KG1 (cell line): ENCODE measurements around the gene DSCAM.
"Not testable (repeated sequence)": the region's sequence is repeated elsewhere in the genome, so short reads cannot be mapped to it uniquely, and the experiment has no call there.

ENCODE experiments used
- DNase-seq: peaks from one replicate; lab custom pipeline; 2025; lab: John Stamatoyannopoulos, UW

Gene DSCAM

DNA sequence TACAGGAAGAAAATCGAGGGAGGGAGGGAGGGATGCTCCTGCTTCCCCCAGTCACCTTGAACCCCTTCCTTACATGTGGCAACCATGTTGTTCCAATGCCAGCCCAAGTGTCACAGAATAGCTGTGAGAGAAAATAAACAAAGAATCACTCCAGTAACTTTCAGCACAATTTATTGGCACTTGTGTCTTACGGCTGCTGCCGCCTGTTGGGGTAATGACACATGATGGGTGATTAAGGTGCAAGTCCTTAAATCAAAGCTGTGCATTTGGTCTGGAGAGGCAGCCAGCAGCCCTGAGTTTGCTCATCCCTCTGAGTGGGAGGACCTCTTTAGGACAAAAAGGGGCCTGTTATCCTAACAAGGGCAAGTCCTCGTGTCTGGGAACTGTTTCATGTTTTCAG lies 602.0 kb downstream of the DSCAM start:
- no peak for DNase-seq

DNA sequence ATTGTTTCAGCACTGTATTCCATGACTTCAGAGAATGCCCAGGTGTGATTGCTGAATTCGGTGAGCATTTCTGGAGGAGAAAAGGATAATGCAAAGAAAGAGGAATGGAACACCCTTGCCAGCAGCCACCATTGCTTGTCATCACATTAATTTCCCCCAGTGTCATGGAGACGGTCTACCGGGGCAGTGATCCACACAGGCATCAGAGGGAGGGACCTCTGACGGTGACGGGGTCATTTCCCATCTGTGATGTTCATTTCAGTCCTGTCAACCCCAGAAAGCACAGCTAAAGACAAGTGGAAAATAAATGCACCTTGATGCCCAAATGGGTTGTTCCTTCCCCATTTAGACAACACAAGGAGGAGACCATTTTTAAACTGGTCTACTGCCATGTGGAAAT lies 603.3 kb downstream of the DSCAM start:
- no peak for DNase-seq

- DNase-seq: no peak
Observed at GRCh38 chr21:40242586-40243265, 604.2 kb downstream of the DSCAM start.

GRCh38 chr21:40235528-40235927 lies 611.4 kb downstream of the DSCAM start:
- no peak for DNase-seq

- DNase-seq: no peak
Observed at GRCh38 chr21:40231979-40232378, 615.0 kb downstream of the DSCAM start.

DNA sequence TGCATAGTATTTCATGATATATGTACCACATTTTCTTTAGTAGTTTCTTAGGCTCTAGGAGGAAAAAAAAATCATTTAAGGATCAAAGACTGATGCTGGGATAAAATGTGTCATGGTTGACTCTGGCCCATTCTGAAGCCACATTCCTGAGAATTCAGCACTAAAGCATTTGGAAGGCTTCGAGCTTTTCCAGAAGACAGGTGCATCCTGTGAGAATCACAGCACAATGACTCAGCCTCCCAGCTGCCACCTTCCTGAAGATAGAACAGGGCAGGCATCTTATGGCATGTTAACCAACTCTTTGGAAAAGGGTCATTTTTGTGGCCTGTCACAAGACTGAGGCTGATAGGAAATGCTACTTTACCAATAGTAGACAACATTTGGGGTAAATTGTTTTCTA lies 619.9 kb downstream of the DSCAM start:
- DNase-seq: no peak

GRCh38 chr21:40215941-40216340 lies 631.0 kb downstream of the DSCAM start:
- DNase-seq: no peak

DNA sequence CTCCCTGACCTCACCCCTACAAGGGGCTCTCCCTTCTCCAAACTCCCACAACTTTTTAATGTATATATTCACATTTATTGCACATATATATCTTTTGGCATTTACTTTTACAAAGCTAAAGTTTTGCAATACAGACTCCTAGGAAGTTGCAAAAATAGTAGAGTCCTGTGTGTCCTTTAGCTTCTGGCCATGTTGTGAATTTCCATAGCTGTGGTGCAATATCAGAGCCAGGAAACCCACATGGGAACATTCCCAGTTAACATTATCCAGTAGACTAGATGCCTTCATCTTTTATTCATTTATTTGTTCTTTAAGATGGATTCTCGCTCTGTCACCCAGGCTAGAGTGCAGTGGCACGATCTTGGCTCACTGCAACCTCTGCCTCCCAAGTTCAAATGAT lies 636.7 kb downstream of the DSCAM start:
- DNase-seq: no peak

DNA sequence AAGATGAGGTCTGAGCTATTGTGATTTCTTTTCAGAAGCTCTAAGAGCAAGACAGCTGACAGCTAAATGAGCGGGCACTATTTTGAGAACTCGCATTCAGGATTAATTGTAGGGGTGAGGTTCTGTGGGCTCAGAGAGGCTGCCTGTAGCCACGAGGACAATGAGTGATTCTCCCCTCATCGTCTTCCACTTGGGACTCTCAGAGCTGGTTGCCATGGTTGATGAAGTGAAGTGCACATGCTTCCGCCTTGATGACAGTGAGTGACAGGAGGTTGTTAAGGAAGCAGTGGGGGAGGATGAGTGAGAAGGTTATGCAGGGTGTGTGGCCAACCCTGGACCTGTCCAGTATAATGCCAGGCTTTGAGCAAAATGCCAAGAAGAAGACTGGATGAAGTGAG lies 638.0 kb downstream of the DSCAM start:
- no peak for DNase-seq

DNA sequence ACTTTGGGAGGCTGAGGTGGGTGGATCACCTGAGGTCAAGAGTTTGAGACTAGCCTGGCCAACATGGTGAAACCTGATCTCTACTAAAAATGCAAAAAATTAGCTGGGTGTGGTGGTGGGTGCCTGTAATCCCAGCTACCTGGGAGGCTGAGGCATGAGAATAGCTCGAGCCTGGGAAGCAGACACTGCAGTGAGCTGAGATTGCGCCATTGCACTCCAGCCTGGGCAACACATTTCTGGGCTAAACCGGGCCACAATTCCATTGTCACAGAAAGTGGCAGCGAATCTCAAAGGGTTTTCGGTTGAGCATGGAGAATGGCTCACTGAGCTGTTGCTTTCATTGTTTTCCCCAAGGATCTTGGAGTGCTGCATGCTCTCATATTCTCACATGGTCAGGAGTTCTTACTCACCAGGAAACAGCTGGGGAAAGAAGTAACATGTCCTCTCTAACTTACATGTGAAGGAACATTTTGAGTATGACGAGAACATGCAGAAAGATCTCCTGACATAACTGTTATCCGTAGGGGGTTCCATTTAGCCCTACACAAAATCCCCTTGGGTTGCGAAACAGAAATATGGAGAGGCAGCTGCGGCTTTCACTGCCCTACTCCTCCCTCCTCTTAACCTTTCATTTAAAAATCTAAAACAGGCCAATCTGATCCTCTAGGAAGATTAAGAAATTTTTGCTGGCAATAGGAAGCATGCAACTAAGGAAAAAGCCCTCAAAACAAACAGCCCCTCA lies 638.6 kb downstream of the DSCAM start:
- no peak for DNase-seq

DNA sequence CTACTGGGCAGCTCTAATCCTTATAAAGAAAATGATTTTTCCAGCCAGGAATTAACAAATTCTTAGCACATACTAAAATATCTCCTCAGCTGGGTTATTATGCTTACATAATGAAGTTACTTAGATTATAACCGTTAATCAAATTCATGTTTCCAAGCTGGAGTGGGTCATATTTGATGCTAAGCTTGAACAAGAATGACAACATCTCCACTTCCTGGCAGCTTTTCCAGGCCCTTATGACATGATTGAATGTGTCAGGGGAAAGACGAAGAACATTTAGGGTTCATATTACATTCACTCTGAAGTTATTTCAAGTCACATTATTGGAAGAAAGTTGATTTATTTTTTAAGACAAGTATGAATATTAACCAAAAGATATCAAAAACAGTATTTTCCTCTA lies 646.0 kb downstream of the DSCAM start:
- no peak for DNase-seq

DNA sequence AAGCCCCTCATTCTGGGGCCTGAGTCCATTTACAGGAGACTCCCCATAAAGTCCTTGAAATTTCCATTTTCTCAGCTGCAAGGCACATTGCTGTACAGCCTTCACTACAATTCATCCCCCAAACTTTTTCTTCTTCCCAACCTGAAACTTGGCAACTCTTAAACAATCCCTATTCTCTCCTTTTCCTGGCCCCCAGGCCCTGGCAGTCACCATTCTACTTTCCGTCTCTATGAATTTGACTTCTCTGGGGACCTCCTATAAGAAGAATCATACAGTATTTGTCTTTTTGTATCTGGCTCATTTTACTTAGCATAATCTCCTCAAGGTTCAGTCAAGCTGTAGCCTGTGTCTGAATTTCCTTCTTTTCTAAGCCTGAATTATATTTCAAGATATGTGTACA lies 646.8 kb downstream of the DSCAM start:
- DNase-seq: no peak

DNA sequence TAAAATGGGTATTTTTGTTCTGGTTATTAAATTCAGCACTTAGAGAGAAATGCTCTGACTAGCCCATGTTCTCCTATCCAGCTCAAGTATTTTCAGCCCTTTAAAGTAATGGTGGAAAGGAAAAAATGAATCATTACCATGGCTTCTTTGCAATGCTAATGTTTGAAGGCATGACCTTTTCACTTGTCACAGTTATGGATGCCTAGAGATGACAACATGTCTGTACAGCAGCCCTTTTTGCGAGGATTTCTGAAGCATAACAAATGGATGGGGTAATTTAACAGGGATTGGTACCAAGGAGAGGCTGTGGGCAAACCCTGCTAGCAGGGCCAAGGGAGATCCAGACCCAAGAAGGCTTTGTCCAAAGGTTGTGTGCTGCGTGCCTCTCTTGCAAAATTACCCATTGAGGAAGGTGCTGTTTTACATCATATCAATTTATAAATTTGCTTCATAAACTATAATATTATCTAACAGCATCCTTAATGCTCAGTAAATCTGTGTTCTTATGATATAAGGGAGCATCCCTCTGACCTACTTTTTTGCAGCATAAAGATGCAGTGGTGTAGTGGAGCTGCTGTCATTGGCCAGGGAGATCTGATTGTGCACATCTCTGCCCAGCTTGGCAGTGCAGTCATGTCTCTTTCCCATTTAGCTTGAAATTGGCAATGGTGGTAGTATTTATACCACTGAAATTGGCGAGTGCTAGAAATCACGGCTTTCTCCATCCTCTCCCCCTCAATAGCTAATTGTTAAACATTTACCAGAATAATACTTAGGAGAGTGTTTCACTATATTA lies 652.6 kb downstream of the DSCAM start:
- no peak for DNase-seq

- no peak for DNase-seq
Observed at GRCh38 chr21:40191616-40192015, 655.3 kb downstream of the DSCAM start.

- DNase-seq: no peak
Observed at GRCh38 chr21:40191196-40191595, 655.8 kb downstream of the DSCAM start.

GRCh38 chr21:40187946-40188654 lies 658.9 kb downstream of the DSCAM start:
- no peak for DNase-seq

GRCh38 chr21:40187244-40187643 lies 659.7 kb downstream of the DSCAM start:
- no peak for DNase-seq

DNA sequence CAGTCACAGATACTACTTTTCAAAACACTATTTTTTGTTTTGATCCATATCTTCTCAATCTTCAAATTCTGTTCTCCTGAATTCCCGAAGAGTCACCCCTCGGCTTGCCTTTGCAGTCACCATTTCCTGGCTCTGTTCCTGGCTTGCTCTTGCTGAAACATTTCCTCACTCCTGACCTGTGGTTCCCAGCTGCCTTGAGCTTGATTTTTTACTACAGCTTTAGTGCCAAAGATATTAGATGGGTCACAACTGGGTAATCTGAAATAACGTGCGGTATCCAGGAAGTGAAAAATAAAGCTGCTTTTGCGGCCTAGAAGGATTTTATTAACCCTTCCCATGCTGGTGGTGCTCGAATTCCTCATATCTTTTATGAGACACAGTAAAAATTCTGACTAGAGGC lies 660.9 kb downstream of the DSCAM start:
- no peak for DNase-seq

DNA sequence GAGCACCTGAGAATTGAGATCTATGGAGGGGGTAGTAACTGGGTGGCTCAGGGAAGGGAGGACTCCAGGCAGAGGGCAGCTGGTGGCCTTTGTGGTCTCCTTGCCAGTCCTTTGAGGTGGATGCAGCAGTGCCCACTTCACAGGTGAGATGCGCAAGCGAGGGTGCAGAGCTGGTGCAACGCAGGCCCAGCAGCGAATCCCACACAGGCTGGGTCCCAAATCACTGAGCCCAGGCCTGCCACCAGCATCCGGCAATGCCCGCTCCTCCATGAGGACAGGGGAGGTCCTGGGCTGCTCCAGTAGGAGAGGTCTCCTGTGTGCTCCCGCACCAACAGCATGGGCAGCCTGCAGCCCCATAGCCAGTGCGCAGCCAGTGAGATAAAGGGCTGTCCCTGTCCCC lies 661.8 kb downstream of the DSCAM start:
- no peak for DNase-seq

DNA sequence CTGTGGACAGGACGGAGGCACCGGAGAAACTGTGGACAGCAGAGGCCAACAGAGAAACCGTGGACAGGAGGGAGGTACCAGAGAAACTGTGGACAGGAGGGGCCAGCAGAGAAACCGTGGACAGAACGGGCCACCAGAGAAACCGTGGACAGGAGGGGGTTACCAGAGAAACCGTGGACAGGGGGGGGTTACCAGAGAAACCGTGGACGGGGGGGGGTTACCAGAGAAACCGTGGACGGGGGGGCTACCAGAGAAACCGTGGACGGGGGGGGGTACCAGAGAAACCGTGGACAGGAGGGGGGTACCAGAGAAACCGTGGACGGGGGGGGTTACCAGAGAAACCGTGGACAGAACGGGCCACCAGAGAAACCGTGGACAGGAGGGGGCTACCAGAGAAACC lies 664.5 kb downstream of the DSCAM start:
- DNase-seq: not testable (repeated sequence)

- no peak for DNase-seq
Observed at GRCh38 chr21:40179166-40179565, 667.8 kb downstream of the DSCAM start.

DNA sequence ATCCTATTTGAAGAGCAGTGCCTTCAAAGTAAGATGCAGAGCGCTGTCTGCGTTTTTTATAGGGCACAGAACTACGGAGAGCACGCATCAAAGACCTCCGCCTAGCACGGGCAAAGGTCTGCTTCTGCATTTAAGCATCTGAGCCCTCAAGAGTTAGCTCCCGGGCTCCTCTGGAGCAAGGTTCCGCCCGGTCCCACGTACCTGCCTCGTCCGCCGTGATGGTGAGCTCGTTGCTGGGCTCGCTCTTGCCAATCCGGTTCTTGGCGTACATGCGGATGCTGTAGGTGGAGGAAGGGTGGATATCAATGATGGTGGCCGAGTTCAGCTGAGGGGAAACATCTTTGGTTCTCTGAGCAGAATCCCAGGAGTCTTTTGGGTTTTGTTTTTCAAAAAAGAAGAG lies 668.2 kb downstream of the DSCAM start:
- DNase-seq: no peak
